ENCODE results near the gene CCDC71.

CCDC71 gene

GRCh38 chr3:49165771-49166751, at the start of gene CCDC71:
Gene CCDC71, minus strand, starts transcription at chr3:49166331. Its CDS starts 2,123 bp downstream, at chr3:49164208.
- in situ Hi-C loops (cut with HindIII; ENCODE audit: low pct_ligation_motif_present, low pct_unique_long_range_greater_than_20kb, low sequenced_read_pairs), result no loop called here
- DNase-seq, result peak; percentile 67

- in situ Hi-C loops (cut with HindIII; ENCODE audit: low pct_ligation_motif_present, low pct_unique_long_range_greater_than_20kb, low sequenced_read_pairs), result no loop called here
Observed at GRCh38 chr3:49213998-49214397, 47.9 kb upstream of the CCDC71 start.

GRCh38 chr3:49213541-49213943, 47.4 kb upstream of the CCDC71 start:
- in situ Hi-C loops (cut with HindIII; ENCODE audit: low pct_ligation_motif_present, low pct_unique_long_range_greater_than_20kb, low sequenced_read_pairs), result no loop called here

More at GRCh38 chr3:49213998-49214397, 47.9 kb upstream of the CCDC71 start:
- no peak for DNase-seq

GRCh38 chr3:49199900-49200281, 33.8 kb upstream of the CCDC71 start:
- DNase-seq, result no peak

More at GRCh38 chr3:49213541-49213943, 47.4 kb upstream of the CCDC71 start:
- DNase-seq, result no peak

GRCh38 chr3:49199239-49199899, 33.2 kb upstream of the CCDC71 start:
- in situ Hi-C loops (cut with HindIII; ENCODE audit: low pct_ligation_motif_present, low pct_unique_long_range_greater_than_20kb, low sequenced_read_pairs), result no loop called here
- no peak for DNase-seq

More at GRCh38 chr3:49199900-49200281, 33.8 kb upstream of the CCDC71 start:
- in situ Hi-C loops (cut with HindIII; ENCODE audit: low pct_ligation_motif_present, low pct_unique_long_range_greater_than_20kb, low sequenced_read_pairs), result no loop called here

- DNase-seq, result no peak
- in situ Hi-C loops (cut with HindIII; ENCODE audit: low pct_ligation_motif_present, low pct_unique_long_range_greater_than_20kb, low sequenced_read_pairs), result no loop called here
Observed at GRCh38 chr3:49198611-49199230, 32.6 kb upstream of the CCDC71 start.

- in situ Hi-C loops (cut with HindIII; ENCODE audit: low pct_ligation_motif_present, low pct_unique_long_range_greater_than_20kb, low sequenced_read_pairs), result no loop called here
- DNase-seq, result no peak
Observed at GRCh38 chr3:49198161-49198560, 32.0 kb upstream of the CCDC71 start.

GRCh38 chr3:49191741-49192140, 25.6 kb upstream of the CCDC71 start:
- no peak for DNase-seq
- in situ Hi-C loops (cut with HindIII; ENCODE audit: low pct_ligation_motif_present, low pct_unique_long_range_greater_than_20kb, low sequenced_read_pairs), result no loop called here

GRCh38 chr3:49183873-49184272, 17.7 kb upstream of the CCDC71 start:
- in situ Hi-C loops (cut with HindIII; ENCODE audit: low pct_ligation_motif_present, low pct_unique_long_range_greater_than_20kb, low sequenced_read_pairs), result no loop called here
- no peak for DNase-seq

GRCh38 chr3:49182682-49183081, 16.6 kb upstream of the CCDC71 start:
- no peak for DNase-seq
- in situ Hi-C loops (cut with HindIII; ENCODE audit: low pct_ligation_motif_present, low pct_unique_long_range_greater_than_20kb, low sequenced_read_pairs), result no loop called here

- DNase-seq, result no peak
- in situ Hi-C loops (cut with HindIII; ENCODE audit: low pct_ligation_motif_present, low pct_unique_long_range_greater_than_20kb, low sequenced_read_pairs), result no loop called here
Observed at GRCh38 chr3:49181351-49181750, 15.2 kb upstream of the CCDC71 start.

GRCh38 chr3:49180116-49180515, 14.0 kb upstream of the CCDC71 start:
- in situ Hi-C loops (cut with HindIII; ENCODE audit: low pct_ligation_motif_present, low pct_unique_long_range_greater_than_20kb, low sequenced_read_pairs), result no loop called here
- DNase-seq, result no peak

GRCh38 chr3:49177073-49177472, 10.9 kb upstream of the CCDC71 start:
- in situ Hi-C loops (cut with HindIII; ENCODE audit: low pct_ligation_motif_present, low pct_unique_long_range_greater_than_20kb, low sequenced_read_pairs), result no loop called here
- no peak for DNase-seq

- no peak for DNase-seq
- in situ Hi-C loops (cut with HindIII; ENCODE audit: low pct_ligation_motif_present, low pct_unique_long_range_greater_than_20kb, low sequenced_read_pairs), result no loop called here
Observed at GRCh38 chr3:49175530-49175929, 9.4 kb upstream of the CCDC71 start.

GRCh38 chr3:49174397-49174985, 8.4 kb upstream of the CCDC71 start:
- in situ Hi-C loops (cut with HindIII; ENCODE audit: low pct_ligation_motif_present, low pct_unique_long_range_greater_than_20kb, low sequenced_read_pairs), result no loop called here
- DNase-seq, result no peak

- DNase-seq, result no peak
- in situ Hi-C loops (cut with HindIII; ENCODE audit: low pct_ligation_motif_present, low pct_unique_long_range_greater_than_20kb, low sequenced_read_pairs), result no loop called here
Observed at GRCh38 chr3:49173792-49174170, 7.7 kb upstream of the CCDC71 start.

- no peak for DNase-seq
- in situ Hi-C loops (cut with HindIII; ENCODE audit: low pct_ligation_motif_present, low pct_unique_long_range_greater_than_20kb, low sequenced_read_pairs), result no loop called here
Observed at GRCh38 chr3:49173116-49173791, 7.1 kb upstream of the CCDC71 start.

GRCh38 chr3:49172551-49173041, 6.5 kb upstream of the CCDC71 start:
- no peak for DNase-seq
- in situ Hi-C loops (cut with HindIII; ENCODE audit: low pct_ligation_motif_present, low pct_unique_long_range_greater_than_20kb, low sequenced_read_pairs), result no loop called here

Data from ACHN (cell line).